ENCODE data around the gene NFIA. TPM values are rescaled to one million over a fixed set of nuclear protein-coding genes. Genes with fewer than 3 reads are reported as not detected.

Gene NFIA
- total and polyA plus RNA-seq, 7 donors: 4.0 to 42.7 (median 30.6) TPM

DNA sequence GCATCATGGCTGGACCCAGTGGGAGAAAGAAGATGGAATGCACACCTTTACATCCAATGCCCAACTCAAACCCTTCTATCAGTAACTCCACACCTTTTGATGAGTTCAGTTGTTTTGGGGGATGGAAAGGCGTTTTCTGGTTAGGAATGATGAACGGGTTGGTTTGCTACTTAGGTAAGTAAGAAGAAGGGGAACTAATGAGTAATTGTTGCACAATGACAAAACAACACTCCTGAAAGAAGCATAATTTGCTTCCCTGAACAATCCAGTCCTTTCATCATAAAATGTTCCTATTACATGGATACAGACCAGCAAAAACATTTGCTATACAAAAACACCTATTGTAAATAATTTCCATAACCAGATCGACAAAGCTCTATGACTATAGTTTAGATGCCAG lies 35.9 kb upstream of the NFIA start:
- Histone ChIP-seq H3K27me3 (ENCODE audit: insufficient read depth in 3 of 3, low read length in 2 of 3) (no peaks in the 10 kb centered on the region), H3K27ac (no peak overlapping the region), H3K4me1 (peaks cover 4% of the 10 kb centered on the region), H3K36me3 (ENCODE audit: insufficient read depth in 1 of 2, low read depth in 1 of 2) (no peaks in the 10 kb centered on the region), H3K9me3 (no peaks in the 10 kb centered on the region), H3K4me3 (no peak overlapping the region)
- DNase-seq: no peak
- intact Hi-C loops (cut with DNase I): loop anchor here (5.0 to 10.0 kb wide), 5 partner anchors 538 to 1072 kb away; no protein-coding TSS in a partner anchor
- WGBS, 3 donors: 81 to 86% (median 86%) methylated on average over 3 of the region's 3 CpGs
- TF ChIP-seq, protein P1, sequence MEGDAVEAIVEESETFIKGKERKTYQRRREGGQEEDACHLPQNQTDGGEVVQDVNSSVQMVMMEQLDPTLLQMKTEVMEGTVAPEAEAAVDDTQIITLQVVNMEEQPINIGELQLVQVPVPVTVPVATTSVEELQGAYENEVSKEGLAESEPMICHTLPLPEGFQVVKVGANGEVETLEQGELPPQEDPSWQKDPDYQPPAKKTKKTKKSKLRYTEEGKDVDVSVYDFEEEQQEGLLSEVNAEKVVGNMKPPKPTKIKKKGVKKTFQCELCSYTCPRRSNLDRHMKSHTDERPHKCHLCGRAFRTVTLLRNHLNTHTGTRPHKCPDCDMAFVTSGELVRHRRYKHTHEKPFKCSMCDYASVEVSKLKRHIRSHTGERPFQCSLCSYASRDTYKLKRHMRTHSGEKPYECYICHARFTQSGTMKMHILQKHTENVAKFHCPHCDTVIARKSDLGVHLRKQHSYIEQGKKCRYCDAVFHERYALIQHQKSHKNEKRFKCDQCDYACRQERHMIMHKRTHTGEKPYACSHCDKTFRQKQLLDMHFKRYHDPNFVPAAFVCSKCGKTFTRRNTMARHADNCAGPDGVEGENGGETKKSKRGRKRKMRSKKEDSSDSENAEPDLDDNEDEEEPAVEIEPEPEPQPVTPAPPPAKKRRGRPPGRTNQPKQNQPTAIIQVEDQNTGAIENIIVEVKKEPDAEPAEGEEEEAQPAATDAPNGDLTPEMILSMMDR (IDR thresholded peaks at IDR 0.05): no peak
- ATAC-seq: no peak

DNA sequence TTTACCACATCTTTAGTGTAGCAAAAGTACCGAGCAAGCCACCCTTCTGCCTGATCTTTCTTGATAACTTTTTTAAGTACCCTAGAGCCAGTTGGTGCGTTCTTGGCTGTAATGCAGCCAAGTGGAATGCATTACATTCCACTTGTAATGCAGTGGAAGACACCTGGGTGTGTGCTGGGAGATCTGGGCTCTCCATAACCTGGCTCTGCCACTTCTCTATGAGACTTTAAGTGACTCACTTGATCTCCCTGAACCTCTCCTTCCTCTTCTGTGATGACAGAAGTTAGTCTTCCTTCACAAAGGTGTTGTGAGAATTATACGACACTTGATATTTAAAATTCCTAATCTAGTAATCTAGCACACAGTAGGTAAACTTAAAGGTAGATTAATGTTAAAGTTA lies 35.3 kb upstream of the NFIA start:
- ATAC-seq: no peak
- Histone ChIP-seq H3K27ac (no peak overlapping the region), H3K4me3 (no peak overlapping the region), H3K4me1 (peaks cover 5% of the 10 kb centered on the region), H3K9me3 (no peaks in the 10 kb centered on the region), H3K36me3 (ENCODE audit: insufficient read depth in 1 of 2, low read depth in 1 of 2) (no peaks in the 10 kb centered on the region), H3K27me3 (ENCODE audit: insufficient read depth in 3 of 3, low read length in 2 of 3) (no peaks in the 10 kb centered on the region)
- no peak for DNase-seq
- TF ChIP-seq, protein P1 (IDR thresholded peaks at IDR 0.05): no peak
- intact Hi-C loops (cut with DNase I): loop anchor here (5.0 to 10.0 kb wide), 5 partner anchors 538 to 1072 kb away; no protein-coding TSS in a partner anchor
- WGBS, 3 donors: 73 to 84% (median 74%) methylated on average over 3 of the region's 3 CpGs

DNA sequence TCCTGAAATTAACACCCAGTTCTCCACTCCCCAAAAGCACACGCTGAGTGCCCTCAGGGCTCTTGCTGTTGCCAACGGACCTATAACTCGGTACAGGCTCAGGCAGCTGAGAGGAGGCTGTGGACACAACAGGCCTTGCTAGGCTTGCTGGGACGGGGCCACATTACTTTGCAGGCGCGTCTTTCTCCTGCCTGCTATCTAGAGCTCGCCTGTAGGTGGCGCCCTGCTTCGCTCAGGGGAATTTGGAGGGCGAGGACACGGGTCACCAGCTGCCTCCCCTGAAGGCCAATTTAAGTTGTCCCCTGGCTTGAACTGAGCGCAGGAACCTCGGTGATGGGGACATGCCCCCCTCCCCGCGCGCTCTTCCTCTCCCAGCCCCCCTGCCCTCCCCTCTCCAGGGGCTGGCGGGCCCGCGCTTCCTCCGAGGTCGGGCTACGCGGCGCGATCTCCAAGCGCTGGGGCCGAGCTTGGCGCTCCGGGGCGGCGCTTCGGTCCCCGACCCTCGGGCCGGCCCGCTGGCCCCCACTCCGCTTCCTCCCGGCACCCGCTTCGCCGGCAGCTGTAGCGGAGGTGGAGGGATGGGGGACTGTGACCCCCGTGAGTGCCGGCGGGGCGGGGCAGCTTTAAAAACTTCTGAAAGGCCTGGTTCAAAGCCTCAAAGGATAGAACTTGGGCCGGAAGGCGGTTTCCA lies 32.4 kb upstream of the NFIA start:
- intact Hi-C loops (cut with DNase I): loop anchor here (1.0 to 10.0 kb wide), 10 partner anchors 37 to 1075 kb away; partner anchors contain the start of gene TM2D1 (in 1 of the 2)
- TF ChIP-seq, protein P1 (IDR thresholded peaks at IDR 0.05): peak; percentile 97

DNA sequence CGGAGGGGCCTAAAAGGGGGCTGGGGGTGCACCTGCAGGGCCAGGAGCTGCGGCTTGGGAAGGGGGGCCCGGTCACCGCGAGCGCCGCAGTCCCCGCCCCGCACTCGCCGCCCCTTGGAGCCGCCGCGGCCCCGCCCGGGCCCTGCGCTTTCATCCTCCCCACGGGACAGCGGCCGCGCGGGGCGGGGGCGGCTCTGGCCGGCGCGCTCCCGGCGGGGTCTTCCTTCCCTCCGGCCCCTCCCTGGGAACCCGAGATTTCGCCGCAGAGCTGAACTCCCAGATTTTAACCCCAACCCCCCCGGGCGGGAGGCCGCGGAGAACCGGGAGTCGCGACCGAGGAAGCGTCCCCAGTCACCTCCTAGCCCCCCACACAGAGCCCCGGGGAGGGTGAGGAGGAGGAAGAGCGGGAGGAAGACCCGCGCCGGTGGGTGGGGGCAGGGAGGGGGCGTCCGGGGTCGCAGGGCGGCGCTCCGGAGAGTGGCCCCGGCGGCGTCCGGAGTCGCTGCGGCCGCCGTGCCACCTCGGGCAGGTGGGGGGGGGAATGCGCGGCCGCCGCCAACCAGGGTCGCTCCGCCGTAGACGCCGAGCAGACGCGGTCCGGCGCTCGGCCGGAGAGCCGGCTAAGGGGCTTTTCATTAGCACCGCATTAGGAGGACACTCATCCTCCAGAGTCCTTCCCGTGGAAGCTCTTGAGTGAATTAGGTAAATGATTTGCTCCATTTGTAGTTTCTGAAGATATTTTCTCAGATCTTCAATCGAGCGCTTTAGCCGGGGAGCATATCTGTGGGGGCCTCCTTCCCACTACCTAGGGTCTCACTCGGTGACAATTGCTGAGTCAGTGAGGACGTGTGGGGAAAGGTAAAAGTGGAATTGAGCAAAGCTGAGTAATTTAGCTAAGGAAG lies 31.6 kb upstream of the NFIA start:
- no peaks in the 10 kb centered on the region for H3K36me3 ChIP-seq (ENCODE audit: insufficient read depth in 1 of 2, low read depth in 1 of 2)
- H3K27ac ChIP-seq: peak overlapping the region; percentile 97
- no peaks in the 10 kb centered on the region for H3K27me3 ChIP-seq (ENCODE audit: insufficient read depth in 3 of 3, low read length in 2 of 3)
- H3K4me1 ChIP-seq: peaks cover 31% of the 10 kb centered on the region
- DNase-seq (peak; percentile 72 to 85), ATAC-seq (peak; percentile 70 to 76 (median 73))
- peak overlapping the region; percentile 79 for H3K4me3 ChIP-seq
- no peaks in the 10 kb centered on the region for H3K9me3 ChIP-seq
- 1 to 2% (median 1%) methylated on average over 38 to 85 of the region's 85 CpGs for WGBS, 3 donors
- intact Hi-C loops (cut with DNase I): loop anchor here (1.0 to 10.0 kb wide), 5 partner anchors 37 to 674 kb away; partner anchors contain the start of gene TM2D1 (in 1 of the 2)
- TF ChIP-seq, protein P1 (IDR thresholded peaks at IDR 0.05): no peak

More for the DNA sequence above, 32.4 kb upstream of the NFIA start:
- WGBS, 3 donors: 0 to 1% (median 0%) methylated on average over 47 to 48 of the region's 48 CpGs
- Histone ChIP-seq H3K9me3 (no peaks in the 10 kb centered on the region), H3K27ac (peak overlapping the region; percentile 97), H3K4me3 (peak overlapping the region; percentile 79), H3K4me1 (peaks cover 23% of the 10 kb centered on the region), H3K36me3 (ENCODE audit: insufficient read depth in 1 of 2, low read depth in 1 of 2) (no peaks in the 10 kb centered on the region), H3K27me3 (ENCODE audit: insufficient read depth in 3 of 3, low read length in 2 of 3) (no peaks in the 10 kb centered on the region)
- DNase-seq (peak; percentile 95 to 97), ATAC-seq (peak; percentile 77 to 86 (median 84))

Measured in psoas muscle (tissue), 8 donors.